H54 (cell line): ENCODE data around the gene SVOP.
A peak's percentile ranks its signal among the peaks of the same experiment; 100 is the strongest.

Experiments used
- DNase-seq: peaks from one replicate; pipeline ENCODE4 v3.0.0; 2011; ENCODE audit warnings: low spot score, mixed read lengths; ENCODE audit not compliant: insufficient read length
- FAIRE-seq: peaks from 3 replicates; lab custom pipeline; 2011; peaks lifted over from hg19 to GRCh38; lab: Jason Lieb, UNC
- POLR2A ChIP-seq: IDR thresholded peaks from 2 replicates; pipeline ENCODE4 v1.6.1; 2011; ENCODE audit warnings: low read depth, mild to moderate bottlenecking, low read length

Gene SVOP

DNA sequence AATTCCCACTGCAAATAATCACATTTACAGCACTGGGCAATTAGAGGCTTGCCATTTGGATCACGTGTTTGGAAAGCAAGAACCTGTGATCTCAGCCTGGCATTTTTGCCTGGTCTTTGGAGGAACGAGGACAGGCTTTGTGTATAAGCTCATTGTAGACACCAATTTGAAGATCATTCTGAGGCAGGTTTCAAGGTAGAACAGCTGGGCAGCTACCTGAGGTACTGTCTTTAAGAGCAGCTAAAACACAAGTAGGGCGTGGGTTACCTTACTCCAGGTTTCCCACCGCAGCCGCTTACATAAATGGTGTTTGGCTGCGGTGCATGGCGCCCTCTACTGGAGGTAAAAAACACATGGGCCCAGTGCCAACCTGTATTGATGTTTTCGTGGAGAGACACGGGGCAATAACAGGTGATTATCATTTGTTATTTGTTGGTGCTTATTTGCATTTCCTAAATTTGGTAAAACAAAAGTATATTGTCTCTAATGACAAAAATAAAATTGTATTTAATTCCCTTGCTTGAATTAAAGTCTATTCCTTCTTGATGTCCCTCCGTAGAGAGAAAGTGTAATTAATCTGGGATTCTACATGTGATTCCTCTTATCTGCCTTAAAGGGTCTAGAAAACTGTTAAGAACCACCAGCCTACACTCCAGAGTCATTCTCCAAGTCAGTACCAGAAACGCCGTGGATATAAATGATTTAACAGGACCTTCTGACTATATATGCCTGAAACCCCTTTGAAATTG lies 69.7 kb downstream of the SVOP start:
- no peak for TF ChIP-seq POLR2A
- no peak for FAIRE-seq

DNA sequence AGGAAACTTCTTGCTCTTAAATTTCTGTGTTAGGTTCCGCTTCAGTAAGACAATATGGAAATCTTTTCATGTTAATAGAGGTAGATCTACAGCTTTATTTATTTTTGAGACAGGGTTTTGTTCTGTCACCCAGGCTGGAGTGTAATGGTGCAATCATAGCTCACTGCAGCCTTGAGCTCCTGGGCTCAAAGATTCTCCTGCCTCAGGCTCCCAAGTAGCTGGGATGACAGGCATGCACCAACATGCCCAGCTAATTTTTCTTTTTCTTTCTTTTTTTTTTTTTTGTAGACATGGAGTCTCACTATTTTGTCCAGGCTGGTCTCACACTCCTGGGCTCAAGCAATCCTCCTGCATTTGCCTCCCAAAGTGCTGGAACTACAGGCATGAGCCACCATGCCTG lies 70.9 kb downstream of the SVOP start:
- DNase-seq: no peak
- TF ChIP-seq POLR2A: no peak
- FAIRE-seq: no peak

More for the DNA sequence above, 69.7 kb downstream of the SVOP start:
- peak; percentile 36 for DNase-seq

DNA sequence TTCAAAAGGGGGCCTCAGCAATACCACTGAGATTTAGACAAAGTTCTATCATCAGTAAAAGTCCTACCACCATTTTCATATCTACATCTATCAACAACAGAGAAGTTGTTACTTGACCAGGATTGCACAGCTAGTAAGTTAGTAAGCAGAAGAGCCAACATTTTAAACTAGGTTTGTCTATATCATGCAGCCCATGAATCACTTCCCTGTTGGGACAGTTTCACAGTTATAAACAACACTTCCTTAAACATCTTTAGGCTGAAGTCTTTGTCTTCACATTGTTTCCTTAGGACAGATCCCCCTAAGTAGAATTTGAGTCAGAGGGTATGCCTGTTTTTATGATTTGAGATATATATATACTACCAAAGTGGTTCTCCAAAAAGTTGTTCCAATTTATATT lies 72.5 kb downstream of the SVOP start:
- no peak for FAIRE-seq
- TF ChIP-seq POLR2A: no peak
- DNase-seq: no peak

DNA sequence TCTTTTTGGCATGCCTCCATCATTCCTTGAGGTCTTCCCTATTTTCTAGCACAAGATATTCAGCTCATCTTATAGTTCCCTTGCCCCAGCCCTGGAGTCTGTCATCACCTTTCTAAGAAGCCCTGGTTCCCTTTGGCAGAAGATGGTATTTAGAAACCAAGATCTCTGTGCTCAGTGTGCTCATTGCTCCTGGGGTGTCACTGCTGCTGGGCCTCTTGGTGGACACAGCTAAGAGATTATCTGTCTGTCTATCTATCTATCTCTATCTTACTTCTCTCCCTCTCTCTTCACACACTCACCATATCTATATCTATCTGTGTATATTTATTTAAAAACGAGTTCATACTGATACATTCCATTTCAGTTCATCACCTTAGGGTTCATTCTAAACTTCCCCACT lies 73.8 kb downstream of the SVOP start:
- no peak for DNase-seq
- no peak for TF ChIP-seq POLR2A
- no peak for FAIRE-seq

DNA sequence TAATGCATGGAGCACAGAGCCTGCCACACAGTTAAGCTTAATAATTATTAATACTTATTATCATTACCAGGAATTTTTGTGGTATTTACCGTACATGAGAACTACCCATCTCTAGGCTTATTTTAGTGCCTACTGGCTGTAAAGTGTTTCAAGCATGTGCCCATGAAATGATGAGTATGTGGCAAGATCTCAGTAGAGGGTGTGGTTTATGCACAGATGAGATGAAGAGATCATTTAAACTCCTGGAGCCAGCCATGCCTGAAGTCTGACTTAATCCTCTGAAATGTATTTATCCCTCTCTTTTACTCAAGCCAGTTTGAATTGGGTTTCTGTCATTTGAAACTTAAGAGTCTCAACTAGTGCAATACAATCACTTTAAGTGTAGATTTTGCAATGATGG lies 80.7 kb downstream of the SVOP start:
- DNase-seq (no peak), FAIRE-seq (no peak)
- no peak for TF ChIP-seq POLR2A

DNA sequence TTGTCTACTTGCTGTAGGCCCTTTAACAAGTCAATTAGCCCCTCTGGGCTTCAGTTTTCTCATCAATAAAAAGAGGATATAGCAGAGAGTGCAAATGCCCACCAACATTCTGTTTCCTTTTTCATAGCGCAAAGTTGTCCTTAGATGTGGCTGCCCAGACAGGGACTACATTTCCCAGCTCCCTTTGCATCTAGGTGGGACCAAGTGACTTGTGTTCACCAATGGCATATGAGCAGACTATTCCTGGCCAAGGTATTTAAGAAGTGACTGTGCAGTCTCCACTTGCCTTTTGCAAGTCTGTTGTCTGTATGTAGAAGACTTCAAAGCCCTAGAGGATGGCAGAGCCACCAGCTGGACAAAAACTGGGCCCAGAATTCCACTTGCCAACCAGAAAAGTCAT lies 81.3 kb downstream of the SVOP start:
- DNase-seq (peak; percentile 11), FAIRE-seq (no peak)
- TF ChIP-seq POLR2A: no peak

DNA sequence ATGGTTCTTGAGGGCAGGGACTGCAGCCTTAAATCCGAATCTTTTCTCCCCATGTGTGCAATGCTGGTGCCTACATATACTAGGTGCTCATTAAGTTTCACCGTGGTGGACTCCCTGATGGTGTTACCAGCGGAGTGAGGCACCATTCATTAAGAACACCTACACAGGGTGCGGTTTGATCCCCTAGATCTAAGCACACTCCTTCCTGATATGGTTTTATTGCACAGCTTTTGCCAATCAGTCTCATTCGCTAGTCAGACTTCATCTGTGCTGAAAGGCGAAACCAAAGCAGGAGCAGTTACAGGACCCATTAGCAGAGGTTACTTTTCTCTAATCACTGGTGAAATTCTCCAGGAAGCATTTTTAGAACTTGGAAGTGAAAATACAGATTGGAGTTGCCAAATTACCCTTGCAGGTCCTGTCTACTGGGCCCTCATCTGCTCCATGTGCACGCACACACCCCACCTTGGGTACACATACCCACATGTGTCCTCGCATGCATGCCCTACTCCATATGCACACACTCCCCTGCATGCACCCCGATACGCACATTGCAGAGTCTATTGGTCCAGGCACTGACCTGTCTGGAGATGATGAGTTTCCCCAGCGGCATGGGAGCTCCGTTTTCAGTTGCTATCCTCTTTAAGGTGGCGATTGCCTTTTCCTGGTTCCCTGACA lies 82.5 kb downstream of the SVOP start:
- DNase-seq (no peak), FAIRE-seq (no peak)
- no peak for TF ChIP-seq POLR2A

DNA sequence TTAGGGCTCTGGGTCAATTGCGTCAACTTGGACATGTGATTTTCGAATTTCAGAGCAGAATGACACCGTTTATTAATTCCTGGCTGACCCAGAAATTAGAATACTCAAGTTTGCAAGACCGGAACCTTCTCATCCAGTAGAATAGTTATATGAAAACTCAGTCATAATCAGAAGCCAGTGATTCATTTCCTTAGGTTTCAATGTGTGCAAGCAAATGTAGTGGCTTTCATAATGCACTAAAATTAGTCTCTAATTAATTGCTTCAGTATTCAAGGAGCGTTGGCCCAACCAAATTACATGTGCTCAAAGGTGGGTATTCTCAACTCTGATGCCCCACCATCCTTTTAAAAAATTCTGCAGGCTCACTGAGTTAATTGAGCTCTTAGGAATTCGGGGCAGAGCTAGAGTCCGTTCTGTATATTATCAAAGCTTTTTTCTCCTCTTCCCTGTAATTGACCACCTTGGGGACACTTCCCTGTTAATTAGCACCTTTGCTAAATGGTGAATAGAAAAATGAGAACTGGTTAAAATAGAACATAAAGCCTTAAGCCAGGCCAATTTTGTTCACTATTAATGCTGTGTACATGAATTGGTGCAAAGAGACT lies 85.6 kb downstream of the SVOP start:
- FAIRE-seq: no peak
- no peak for TF ChIP-seq POLR2A
- no peak for DNase-seq

DNA sequence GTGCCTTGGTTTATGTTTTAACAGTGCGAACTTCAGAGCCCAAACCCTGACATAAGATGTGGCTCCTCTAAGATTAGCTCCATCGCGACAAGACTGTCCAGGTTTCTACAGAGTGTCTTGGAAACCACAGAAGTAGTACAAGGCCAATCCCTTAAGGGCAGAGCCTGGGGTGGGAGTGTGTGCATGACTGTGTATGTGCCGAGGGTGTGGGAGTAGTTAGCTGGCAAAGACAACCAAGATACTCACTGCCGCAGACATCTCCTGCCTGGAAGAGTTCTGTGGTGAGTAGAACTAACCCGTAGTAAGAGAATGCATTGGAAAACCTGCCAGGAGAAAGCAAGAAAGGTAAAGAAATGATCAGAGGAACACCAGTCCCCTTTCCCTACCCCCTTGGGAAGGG lies 86.9 kb downstream of the SVOP start:
- TF ChIP-seq POLR2A: no peak
- DNase-seq (no peak), FAIRE-seq (no peak)

DNA sequence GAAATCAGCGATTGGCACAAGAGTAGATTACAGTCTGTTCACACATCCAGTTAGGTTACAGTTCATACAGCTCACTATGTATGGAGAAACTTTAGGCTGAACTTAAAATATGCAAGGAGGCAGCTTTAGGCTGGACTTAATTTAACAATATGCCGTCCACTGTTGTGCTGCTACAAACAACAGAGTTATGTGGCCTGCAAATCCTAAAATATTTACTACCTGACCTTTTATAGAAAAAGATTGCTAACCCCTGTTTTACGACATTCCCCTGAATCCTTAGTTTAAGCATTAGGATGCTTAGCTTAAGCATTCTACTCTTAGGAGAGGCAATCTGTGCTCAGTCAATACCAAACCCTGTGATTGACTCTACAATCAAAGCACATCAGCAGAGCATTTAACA lies 90.1 kb downstream of the SVOP start:
- no peak for DNase-seq
- no peak for FAIRE-seq
- no peak for TF ChIP-seq POLR2A

DNA sequence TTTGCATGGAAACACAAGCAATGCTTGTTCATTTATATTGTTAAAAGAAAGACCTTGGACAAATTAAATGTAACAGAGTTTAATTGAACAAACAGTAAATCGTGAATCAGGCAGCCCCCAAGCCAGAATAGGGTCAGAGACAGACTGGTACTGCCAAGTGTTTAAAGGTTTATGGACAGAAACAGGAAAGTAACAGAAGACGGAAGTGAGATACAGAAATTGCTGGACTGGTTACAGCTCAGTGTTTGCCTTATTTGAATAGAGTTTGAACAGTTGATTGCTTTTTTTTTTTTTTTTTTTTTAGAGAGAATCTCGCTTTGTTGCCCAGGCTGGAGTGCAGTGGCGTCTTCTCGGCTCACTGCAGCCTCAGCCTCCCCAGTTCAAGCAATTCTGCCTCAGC lies 90.7 kb downstream of the SVOP start:
- DNase-seq (no peak), FAIRE-seq (no peak)
- no peak for TF ChIP-seq POLR2A

DNA sequence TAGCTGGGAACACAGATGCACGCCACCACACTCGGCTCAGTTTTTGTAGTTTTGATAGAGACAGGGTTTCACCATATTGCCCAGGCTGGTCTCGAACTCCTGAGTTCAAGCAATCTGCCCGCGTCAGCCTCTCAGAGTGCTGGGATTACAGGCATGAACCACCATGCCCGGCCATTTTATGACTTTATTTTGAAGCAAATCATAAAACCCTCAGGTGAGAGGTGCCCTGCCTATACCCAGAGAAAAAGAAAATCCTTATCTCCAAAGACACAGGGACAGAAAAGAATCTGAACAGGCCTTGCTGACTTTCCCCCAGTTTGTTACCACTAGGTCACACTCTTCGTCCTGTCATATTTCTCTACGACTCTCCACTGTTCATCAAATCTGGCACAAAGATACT lies 92.2 kb downstream of the SVOP start:
- TF ChIP-seq POLR2A: no peak
- DNase-seq (no peak), FAIRE-seq (no peak)

DNA sequence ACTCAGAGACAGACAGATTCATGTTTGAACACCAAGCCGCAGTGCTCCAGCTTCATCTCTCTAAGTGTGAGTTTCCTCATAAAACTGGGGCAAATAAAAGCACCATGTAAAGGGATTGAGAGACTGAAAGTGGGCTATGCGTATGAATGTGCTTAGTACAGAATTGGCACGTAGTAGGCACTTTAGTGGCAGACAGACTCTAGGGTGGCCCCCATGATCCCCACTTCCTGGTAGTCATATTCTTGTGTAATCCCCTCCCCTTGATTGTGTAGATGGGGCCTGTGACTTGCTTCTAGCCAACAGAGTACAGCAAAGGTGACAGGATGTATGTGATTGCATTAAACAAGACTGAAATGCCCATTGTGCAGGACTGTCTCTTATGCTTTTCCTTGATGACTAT lies 98.0 kb downstream of the SVOP start:
- TF ChIP-seq POLR2A: no peak
- no peak for DNase-seq
- FAIRE-seq: no peak

DNA sequence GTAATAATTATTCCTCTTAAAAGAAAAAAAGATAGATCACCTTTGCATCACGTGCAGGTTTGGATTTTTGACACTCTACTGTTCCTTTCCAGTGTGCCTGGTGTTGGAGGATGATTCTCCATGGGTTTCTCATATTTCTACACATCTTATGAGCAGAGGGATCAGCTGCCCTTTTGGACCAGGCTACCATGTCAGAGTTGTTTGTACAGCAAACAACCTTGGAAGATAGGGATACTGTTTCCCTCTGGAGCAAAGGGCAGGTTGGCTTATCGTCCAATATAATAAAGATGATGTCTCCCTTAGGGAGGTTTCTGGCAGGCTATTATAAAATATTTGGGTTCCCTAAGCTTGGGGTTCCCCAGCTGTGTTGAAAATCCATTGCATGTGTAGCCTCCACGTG lies 98.9 kb downstream of the SVOP start:
- no peak for TF ChIP-seq POLR2A
- DNase-seq (no peak), FAIRE-seq (no peak)
